ENCODE measurements around the gene MRPS18A.

The MRPS18A gene

DNA sequence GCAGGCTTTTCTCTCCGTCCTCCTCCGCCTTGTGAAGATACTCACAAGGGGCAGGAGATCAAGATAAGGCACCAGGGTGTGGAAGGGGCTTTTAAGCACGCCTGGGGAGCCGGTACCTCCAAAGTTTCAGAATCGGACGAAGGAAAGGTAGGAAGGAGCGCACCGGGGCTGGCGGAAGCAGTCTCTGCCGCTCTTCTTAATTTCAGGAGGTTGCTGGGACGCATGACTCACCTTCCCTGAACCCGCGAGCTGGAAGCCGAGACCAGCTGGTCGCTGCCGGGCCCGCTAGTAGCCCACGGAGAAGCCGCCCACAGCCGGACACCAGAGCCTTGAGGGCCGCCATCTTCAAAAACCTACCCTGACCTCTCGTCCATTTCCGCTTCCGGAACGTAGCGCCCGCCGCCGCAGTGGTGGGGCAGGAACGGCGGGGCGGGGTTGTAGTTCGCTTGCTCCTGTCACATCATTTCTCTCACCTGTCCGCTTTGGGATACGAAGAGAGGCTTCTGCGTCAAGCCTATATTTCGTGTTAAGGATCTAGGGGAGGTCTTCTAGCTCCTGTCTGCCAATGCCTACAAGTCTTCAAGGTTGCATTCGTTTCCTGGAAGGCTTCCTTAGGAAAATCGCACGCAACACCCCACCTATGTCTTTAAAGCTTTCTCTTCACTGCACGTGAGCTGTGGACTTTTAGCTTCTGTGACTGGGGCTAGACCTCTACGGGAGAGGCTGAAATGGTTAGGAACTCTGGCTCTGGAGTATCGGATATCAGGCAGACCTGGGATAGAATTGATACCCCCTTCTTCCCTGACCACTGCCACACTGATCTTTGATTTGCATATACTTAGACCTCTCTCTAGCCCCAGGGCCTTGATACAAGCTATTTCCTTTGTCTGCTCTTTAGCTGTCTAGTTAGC is at the start of gene MRPS18A:
MRPS18A (minus strand) TSS at position 355 of the 911 bp plus-strand sequence; CDS start at position 343, 12 bp downstream.
- no peak for FAIRE-seq

- FAIRE-seq, result no peak
Observed at GRCh38 chr6:43736844-43737243, 49.3 kb upstream of the MRPS18A start.

DNA sequence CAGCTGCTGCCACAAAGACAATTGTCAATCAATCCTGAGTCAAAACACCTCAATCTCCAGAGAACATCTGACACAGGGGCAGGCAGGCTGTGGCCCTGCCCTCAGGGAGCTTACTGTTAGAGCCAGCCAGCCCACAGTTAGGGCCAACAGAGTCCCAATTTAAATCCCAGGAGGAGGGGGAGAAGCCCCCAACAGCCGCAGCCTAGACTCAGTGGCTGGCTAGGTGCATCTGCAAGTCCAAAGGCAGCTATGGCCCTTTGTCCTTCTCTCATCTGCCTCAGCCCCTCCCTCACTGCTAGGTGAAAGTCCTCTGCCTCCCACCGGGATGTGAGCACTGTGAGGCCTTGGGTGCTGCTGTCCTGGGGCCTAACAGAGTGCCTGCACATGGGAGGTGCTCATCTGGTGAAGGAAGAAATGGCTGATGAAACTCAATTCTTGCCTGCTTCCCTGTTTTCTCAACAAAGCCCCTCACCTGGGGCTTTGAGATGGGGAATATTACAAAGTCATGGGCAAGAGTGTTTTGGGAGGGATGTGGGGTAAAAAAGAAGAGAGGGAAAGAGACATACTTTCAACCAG is 48.7 kb upstream of the MRPS18A start:
- FAIRE-seq, result no peak

- FAIRE-seq, result no peak
Observed at GRCh38 chr6:43735642-43736199, 48.1 kb upstream of the MRPS18A start.

- FAIRE-seq, result no peak
Observed at GRCh38 chr6:43734294-43734665, 46.7 kb upstream of the MRPS18A start.

GRCh38 chr6:43733471-43734293 is 46.1 kb upstream of the MRPS18A start:
- no peak for FAIRE-seq

- no peak for FAIRE-seq
Observed at GRCh38 chr6:43730634-43731033, 43.0 kb upstream of the MRPS18A start.

GRCh38 chr6:43729537-43729936 is 41.9 kb upstream of the MRPS18A start:
- no peak for FAIRE-seq

- no peak for FAIRE-seq
Observed at GRCh38 chr6:43728586-43728985, 41.0 kb upstream of the MRPS18A start.

DNA sequence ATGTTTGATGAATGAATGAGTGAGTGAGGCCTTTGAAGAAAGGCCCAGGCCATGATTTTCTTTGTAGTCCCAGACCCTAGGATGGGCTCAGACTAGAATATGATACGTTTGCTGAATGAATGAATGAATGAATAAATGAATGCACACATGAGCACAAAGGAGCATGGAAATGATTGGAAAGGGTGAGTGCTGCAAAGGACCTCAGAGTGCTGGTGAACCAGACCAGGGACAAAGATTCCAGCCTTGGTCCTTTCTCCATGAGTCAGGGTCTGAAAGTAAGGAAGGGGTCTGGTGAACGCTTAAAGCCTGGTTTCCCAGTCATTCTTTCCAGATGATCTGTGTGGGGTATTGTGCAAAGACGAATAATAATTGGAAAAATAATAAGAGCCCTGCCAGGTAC is 40.0 kb upstream of the MRPS18A start:
- FAIRE-seq, result no peak

- FAIRE-seq, result no peak
Observed at GRCh38 chr6:43725643-43726580, 38.3 kb upstream of the MRPS18A start.

DNA sequence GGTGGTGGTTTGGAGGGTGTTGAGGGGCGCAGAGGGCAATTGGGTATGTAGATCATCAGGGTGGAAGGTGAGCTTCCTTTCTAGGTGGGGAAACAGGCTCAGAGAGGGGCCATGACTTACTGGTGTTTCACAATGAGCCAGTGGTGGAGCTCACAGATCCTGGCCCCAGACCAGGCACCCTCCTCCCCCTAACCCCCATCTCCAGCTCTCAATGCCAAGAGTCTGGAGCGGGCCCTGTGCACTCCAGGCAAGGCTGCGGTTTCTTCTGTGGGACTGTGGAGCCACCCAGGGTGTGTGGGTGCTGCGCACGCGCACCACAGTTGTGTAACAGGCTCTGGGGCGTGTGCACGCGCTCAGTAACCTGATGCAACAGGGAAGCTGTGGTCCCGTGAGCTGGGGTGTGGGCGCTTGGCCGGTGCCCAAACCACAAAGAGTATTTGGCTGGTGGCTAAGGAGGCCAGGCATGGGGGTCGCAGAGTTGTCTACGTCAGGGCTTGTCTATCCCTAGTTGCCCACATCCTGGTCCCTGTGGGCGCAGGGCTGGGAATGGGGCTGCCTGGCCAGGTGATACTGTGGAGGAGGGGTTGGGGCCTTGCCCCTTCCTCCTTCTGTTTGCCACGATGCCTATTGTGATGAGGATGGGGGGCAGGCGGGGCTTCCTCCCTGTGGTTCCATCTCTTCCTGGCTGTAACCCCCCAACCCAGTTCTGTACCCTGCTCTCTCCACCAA is 37.5 kb upstream of the MRPS18A start:
- FAIRE-seq, result no peak

GRCh38 chr6:43724354-43724753 is 36.8 kb upstream of the MRPS18A start:
- FAIRE-seq, result no peak

DNA sequence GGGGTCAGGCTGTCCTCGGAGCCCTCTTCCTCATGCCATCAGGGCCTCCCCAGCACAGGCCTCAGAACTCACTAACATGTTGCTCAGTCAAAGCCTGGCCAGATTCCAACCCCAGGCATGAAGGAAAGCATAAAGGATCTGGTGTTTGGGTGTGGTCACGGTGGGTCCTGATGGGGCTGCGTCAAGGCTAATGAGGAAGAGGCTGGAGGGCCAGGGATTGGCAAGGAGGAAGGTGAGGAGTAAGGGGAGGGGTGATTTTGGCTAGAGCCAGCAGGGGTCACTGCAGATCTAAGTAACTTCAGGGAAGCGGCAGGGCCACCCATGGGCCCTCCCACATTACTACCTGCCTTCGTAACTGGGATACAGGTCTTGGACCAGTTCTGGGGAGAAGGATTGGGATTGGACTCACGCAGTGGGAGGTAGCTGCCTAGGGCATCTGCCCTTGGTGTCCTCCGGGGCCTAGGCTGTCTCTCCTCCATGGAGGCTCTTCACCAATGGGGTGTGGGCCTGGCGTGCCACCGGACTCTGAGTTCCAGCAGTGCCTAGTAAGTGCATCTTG is 36.2 kb upstream of the MRPS18A start:
- no peak for FAIRE-seq

DNA sequence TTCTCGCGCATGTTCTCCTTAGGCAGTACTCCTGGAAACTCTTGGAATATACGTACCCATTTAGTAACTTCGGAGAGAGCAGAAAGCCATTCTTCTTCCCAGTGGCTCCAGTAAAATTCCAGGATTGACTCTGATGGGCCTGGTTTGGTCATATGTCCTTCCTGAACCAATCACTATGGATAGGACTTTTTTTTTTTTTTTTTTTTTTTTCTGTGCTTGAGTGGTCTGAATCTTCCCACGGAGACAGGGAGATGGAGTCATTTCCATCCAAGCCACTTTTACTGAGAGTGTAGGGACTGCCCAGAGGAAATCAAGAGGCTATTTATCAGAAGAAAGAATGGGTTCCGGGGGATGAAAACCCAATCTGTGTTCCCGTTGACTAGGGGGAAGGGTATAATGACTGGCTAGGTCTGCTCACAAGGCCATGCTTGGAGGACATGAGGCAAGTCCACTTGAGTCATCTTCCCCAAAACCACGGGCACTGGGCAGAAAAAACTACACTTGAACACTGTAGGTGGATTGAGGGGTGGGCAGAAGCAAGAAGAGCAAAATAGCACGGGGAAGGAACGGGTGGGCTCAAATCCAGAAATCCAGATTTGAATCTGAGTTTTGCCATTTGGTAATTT is 35.4 kb upstream of the MRPS18A start:
- no peak for FAIRE-seq

DNA sequence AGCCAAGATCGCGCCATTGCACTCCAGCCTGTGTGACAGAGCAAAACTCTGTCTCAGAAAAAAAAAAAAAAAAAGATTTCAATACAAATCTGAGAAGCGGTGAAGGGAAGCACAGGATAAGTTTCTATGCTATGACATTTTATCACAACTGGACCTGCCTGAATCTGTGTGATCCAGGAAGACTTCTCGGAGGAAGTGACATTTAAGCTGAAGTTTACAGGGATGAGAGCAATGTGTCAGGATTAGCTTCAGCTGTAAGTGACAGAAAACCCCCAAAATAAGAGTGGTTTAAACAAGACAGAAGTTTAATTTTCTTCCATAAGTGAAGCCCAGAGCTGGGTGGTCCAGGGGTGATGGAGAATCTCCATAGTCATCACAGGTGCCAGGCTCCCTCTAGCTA is 33.4 kb upstream of the MRPS18A start:
- FAIRE-seq, result no peak

- FAIRE-seq, result no peak
Observed at GRCh38 chr6:43719511-43719910, 31.9 kb upstream of the MRPS18A start.

DNA sequence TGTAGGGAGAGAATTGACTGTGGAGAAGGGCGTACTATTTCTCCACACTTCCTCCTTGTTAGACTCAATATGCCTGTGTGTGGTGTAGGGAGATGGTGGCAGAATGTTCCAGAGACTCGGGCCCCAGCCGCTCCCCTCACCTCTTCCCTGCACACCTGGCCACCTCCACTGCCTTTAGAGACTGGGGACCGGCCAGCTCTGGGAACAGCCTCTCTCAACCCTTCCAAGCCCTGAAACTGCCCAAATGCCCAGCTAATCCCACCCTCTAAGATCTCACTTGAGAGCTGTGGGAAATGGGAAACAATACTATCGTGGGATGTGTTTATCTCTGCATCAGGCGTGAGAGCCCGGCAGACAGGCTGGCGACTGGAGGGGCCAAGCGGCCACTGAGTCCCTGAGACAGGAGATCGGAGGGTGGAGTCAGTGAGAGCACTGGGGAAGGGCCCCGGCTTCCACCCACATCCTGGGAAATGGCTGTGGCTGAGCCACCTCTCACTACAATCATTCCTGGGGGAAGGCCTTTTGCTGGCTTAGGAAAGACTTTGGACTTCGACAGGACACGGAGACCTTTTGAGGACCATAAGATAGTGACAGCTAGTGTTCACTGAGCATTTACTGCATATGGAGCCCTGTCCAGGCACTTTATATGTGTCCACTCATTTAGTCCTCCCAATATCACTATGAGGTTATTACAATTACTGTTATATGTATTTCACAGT is 31.0 kb upstream of the MRPS18A start:
- FAIRE-seq, result no peak

DNA sequence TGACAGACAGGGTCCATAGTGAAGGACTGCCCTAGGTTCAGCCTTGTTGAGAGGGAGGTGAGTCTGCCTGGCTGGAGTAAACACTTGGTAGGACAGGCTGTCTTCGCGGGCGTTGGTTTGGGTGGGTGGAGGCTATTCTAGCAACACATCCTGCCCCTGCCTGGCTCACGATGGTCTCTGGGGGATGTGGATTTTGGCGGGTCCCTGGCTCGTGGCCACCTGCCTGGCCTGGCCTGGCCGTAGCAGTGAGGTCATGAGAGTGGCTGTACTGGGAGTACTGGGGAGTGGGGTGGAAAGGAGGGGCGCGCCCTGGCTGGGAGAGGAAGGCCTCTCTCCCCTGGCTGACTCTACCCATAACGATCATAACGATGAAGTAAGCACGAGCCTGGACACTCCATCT is 30.2 kb upstream of the MRPS18A start:
- FAIRE-seq, result no peak

DNA sequence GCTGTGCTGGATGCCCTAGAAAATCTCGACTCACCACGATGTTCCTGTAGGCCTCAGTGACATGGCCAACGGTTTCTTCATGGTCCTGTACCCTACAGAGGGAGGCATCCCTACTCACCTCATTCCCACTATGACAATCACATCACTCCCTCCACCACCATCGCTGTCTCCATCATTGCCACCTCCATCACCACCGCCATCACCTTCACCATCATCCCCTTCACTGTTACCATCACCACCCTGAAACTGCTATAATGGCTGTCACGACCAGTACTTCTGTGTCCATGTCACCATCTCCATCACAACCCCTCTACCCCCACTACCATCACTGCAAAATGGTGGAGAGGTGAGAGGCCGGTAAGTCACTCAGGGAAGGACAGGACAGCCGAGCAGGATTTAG is 29.8 kb upstream of the MRPS18A start:
- no peak for FAIRE-seq
